Karpas-422 (cell line): ENCODE measurements around the gene ZNF607. TPM values are rescaled to one million over a fixed set of nuclear protein-coding genes. Genes with fewer than 3 reads are reported as not detected.

Experiments used
- DNase-seq: peaks from one replicate; pipeline ENCODE4 v3.0.0-alpha.2; 2015
- H2AFZ ChIP-seq: fragments of 200-600 bp; sonication (generic); 2 replicates; pipeline ENCODE4 v1.6.1; 2014; ENCODE audit warnings: antibody characterized with exemption, low read length, mixed read lengths
- H3K27ac ChIP-seq: fragments of 200-600 bp; sonication (generic); 2 replicates; pipeline ENCODE4 v1.5.1; 2014; ENCODE audit warnings: mild to moderate bottlenecking, low read length, moderate library complexity
- H3K27me3 ChIP-seq: fragments of 200-600 bp; sonication (generic); 2 replicates; pipeline ENCODE4 v1.6.1; 2014; ENCODE audit warnings: low read length, mixed read lengths
- H3K36me3 ChIP-seq: fragments of 200-600 bp; sonication (generic); 2 replicates; pipeline ENCODE4 v1.6.1; 2014; ENCODE audit warnings: low read length, mixed read lengths; ENCODE audit not compliant: insufficient read depth
- H3K4me1 ChIP-seq: fragments of 200-600 bp; sonication (generic); 2 replicates; pipeline ENCODE4 v1.6.1; 2014; ENCODE audit warnings: mild to moderate bottlenecking, low read length, mixed read lengths
- H3K4me2 ChIP-seq: fragments of 200-600 bp; sonication (generic); 2 replicates; pipeline ENCODE4 v1.6.1; 2014; ENCODE audit warnings: low read length, low read depth, mild to moderate bottlenecking; ENCODE audit not compliant: poor library complexity, severe bottlenecking
- H3K4me3 ChIP-seq: fragments of 200-600 bp; sonication (generic); 2 replicates; pipeline ENCODE4 v1.5.1; 2014; ENCODE audit warnings: mild to moderate bottlenecking, antibody characterized with exemption, low read length, mixed read lengths
- H3K79me2 ChIP-seq: fragments of 200-600 bp; sonication (generic); 2 replicates; pipeline ENCODE4 v1.6.1; 2014; ENCODE audit warnings: mild to moderate bottlenecking, low read length, mixed read lengths
- H3K9ac ChIP-seq: fragments of 200-600 bp; sonication (generic); 2 replicates; pipeline ENCODE4 v1.6.0; 2014; ENCODE audit warnings: low read length
- H3K9me2 ChIP-seq: fragments of 200-600 bp; sonication (generic), shearing (Covaris generic); replicated peaks from 2 replicates; pipeline ENCODE4 v1.6.0; 2014; ENCODE audit warnings: mild to moderate bottlenecking, low read length, moderate library complexity; ENCODE audit not compliant: insufficient read depth
- H3K9me3 ChIP-seq: fragments of 300-700, 200-600 bp; sonication (generic); 2 replicates; pipeline ENCODE4 v1.6.1; 2014; ENCODE audit warnings: low read length, mixed read lengths
- H4K20me1 ChIP-seq: fragments of 200-600 bp; sonication (generic); 2 replicates; pipeline ENCODE4 v1.6.1; 2014; ENCODE audit warnings: mild to moderate bottlenecking, antibody characterized with exemption, low read length, low read depth; ENCODE audit not compliant: insufficient read depth
- total RNA-seq: library from RNA; depleted of rRNA; stranded (reverse); fragments of >200 nt; shearing (Covaris generic); gene quantifications from 2 replicates; pipeline ENCODE4 v1.2.3, GENCODE V29; 2014; ENCODE audit warnings: low replicate concordance

Gene ZNF607
- total RNA-seq, 1 experiment from 2014 or later, result 10.7 TPM

DNA sequence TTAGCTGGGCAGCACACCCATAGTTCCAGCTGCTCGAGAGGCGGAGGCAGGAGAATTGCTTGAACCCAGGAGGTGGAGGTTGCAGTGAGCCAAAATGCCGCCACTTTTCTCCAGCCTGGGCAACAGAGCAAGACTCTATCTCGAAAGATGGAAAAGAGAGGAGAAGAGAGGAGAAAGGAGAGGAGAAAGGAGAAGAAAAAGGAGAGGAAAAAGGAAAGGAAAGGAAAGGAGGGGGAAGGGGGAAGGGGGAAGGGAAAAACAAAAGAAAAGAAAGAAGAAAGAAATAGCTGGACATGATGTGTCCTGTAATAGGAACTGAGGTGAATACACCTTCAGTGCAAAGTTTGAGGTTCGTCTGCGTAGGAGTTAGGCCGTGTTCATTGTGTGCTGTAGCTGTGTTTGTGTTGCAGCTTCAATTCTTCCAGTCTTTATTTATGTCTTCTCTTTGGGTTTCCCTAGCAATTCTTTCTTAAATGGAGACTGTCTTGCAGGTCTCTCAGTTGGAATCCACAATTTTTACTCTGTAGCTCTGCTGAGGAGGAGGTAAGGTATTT, 13.4 kb downstream of the ZNF607 start:
- Histone ChIP-seq H3K9me2 (no peaks in the 10 kb centered on the region), H3K9me3 (peaks cover 16% of the 10 kb centered on the region), H2AFZ (no peak overlapping the region), H3K27me3 (no peaks in the 10 kb centered on the region), H3K36me3 (peaks cover 87% of the 10 kb centered on the region), H3K4me1 (no peaks in the 10 kb centered on the region), H3K4me3 (no peak overlapping the region), H3K4me2 (no peak overlapping the region), H3K9ac (no peak overlapping the region), H4K20me1 (no peaks in the 10 kb centered on the region), H3K79me2 (peaks cover 7% of the 10 kb centered on the region), H3K27ac (no peak overlapping the region)
- DNase-seq, result no peak

DNA sequence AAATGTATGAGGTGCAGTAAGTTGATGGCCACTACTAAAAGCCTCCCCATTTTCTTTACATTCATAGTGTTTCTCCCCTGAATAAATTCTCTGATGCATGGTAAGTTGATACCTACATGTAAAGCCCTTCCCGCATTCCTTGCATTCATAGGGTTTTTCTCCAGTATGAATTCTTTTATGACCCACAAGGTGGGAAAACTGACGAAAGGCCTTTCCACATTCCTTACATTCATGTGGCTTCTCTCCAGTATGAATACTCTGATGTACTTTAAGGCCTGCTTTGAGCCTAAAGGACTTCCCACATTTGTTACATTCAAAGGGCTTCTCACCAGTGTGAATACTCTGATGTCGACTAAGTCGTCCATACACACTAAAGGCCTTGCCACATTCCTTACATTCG, 20.5 kb downstream of the ZNF607 start:
- Histone ChIP-seq H3K79me2 (no peaks in the 10 kb centered on the region), H3K4me3 (no peak overlapping the region), H3K36me3 (peaks cover 70% of the 10 kb centered on the region), H3K9me3 (peaks cover 21% of the 10 kb centered on the region), H3K27me3 (no peaks in the 10 kb centered on the region), H3K9me2 (no peaks in the 10 kb centered on the region), H2AFZ (no peak overlapping the region), H4K20me1 (no peaks in the 10 kb centered on the region), H3K4me1 (no peaks in the 10 kb centered on the region), H3K4me2 (no peak overlapping the region), H3K9ac (no peak overlapping the region), H3K27ac (no peak overlapping the region)
- no peak for DNase-seq

DNA sequence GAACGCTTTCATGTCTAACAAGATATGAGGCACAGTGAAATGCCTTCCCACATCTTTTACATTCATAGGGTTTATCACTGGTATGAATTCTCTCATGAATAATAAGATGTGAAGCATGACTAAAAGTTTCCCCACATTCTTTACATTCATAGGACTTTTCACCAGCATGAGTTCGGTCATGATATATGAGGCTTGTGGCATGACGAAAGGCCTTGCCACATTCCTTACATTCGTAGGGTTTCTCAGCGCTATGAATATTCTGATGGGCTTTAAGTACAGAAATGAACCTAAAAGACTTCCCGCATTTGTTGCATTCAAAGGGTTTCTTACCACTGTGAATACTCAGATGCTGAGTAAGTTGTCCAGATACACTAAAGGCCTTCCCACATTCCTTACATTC, 21.3 kb downstream of the ZNF607 start:
- Histone ChIP-seq H3K79me2 (no peaks in the 10 kb centered on the region), H2AFZ (no peak overlapping the region), H4K20me1 (no peaks in the 10 kb centered on the region), H3K9me2 (no peaks in the 10 kb centered on the region), H3K27ac (no peak overlapping the region), H3K9ac (no peak overlapping the region), H3K4me3 (no peak overlapping the region), H3K27me3 (no peaks in the 10 kb centered on the region), H3K9me3 (peaks cover 21% of the 10 kb centered on the region), H3K4me2 (no peak overlapping the region), H3K4me1 (no peaks in the 10 kb centered on the region), H3K36me3 (peaks cover 62% of the 10 kb centered on the region)
- no peak for DNase-seq

DNA sequence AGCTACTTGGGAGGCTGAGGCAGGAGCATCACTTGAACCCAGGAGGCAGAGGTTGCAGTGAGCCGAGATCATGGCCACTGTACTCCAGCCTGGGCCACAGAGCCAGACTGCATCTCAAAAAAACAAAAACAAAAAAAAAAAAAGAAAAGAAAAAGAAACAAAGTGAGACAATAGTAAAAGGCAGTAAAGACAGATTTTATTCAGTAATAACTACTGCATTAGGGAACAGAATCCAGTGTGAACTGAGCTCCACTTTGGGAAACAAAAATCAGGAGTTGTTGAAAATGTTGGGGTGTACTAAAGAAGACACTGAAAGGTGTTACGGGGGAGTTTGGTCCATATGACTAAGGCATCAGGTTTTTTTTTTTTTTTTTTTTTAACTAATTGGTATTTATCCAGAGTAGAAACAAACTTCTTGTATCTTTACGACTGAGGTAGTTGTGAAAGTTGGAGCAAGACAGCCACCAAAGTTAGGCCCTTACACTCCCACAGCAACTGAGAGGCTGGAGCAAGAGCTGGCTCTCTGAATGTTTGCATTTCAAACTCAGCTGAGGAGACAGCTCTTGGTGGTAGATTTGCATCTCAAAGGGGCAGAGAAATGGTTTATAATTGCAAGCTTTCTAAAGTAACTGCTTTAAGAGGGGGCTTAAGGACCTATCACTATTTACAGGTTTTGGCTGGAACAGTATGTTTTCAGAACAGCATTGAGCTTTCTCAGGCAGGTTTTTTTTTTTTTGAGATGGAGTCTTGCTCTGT, 24.2 kb downstream of the ZNF607 start:
- no peak for DNase-seq
- H3K9me2 ChIP-seq, result no peaks in the 10 kb centered on the region
- no peak overlapping the region for H3K4me3 ChIP-seq
- H3K4me1 ChIP-seq, result peaks cover 14% of the 10 kb centered on the region; the same call in 1 of the 2 replicates
- H3K4me2 ChIP-seq, result no peak overlapping the region
- peaks cover 39% of the 10 kb centered on the region for H3K36me3 ChIP-seq
- no peak overlapping the region for H3K9ac ChIP-seq
- H3K79me2 ChIP-seq, result peaks cover 4% of the 10 kb centered on the region; the same call in 1 of the 2 replicates
- no peak overlapping the region for H2AFZ ChIP-seq
- peaks cover 14% of the 10 kb centered on the region; the same call in 1 of the 2 replicates for H3K9me3 ChIP-seq
- H3K27me3 ChIP-seq, result no peaks in the 10 kb centered on the region
- H3K27ac ChIP-seq, result no peak overlapping the region
- H4K20me1 ChIP-seq, result no peaks in the 10 kb centered on the region

DNA sequence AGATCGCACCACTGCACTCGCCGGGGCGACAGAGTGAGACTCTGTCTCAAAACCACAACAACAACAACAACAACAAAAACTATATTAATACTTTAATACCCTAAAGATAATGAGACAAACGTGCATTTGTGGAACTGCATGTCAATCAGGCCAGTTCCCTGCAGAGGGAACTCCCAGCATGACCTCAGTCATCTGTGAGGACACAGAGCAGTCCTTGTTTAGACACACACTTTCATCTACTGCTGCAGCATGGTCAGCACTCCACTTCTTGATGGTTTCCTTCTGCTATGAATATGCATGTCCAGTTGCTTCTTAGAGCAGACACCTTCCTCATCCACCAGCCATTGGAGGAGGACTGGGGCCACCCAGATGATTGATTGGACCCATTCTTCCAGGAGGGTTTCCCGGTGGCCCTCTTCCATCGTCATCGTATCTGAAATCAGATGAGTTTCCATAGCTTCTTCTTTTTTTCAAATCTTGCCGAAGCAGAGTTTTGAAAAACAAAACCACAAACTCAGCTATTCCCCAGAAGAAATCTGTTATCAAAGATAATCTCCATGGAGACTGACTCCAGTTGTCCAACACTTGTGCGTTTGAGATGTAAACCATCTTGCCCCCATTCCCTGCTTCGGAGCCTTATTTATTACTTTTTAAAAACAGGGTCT, 26.5 kb downstream of the ZNF607 start:
- no peaks in the 10 kb centered on the region for H3K27me3 ChIP-seq
- no peak overlapping the region for H3K9ac ChIP-seq
- peak; percentile 51 for DNase-seq
- H4K20me1 ChIP-seq, result no peaks in the 10 kb centered on the region
- H3K9me2 ChIP-seq, result no peaks in the 10 kb centered on the region
- no peak overlapping the region for H2AFZ ChIP-seq
- H3K27ac ChIP-seq, result no peak overlapping the region
- no peaks in the 10 kb centered on the region; the same call in 1 of the 2 replicates for H3K9me3 ChIP-seq
- peak overlapping the region; percentile 85 for H3K4me3 ChIP-seq
- peaks cover 4% of the 10 kb centered on the region; the same call in 1 of the 2 replicates for H3K79me2 ChIP-seq
- H3K4me1 ChIP-seq, result peaks cover 14% of the 10 kb centered on the region; the same call in 1 of the 2 replicates
- peak overlapping the region; percentile 93 for H3K4me2 ChIP-seq
- H3K36me3 ChIP-seq, result peaks cover 16% of the 10 kb centered on the region

DNA sequence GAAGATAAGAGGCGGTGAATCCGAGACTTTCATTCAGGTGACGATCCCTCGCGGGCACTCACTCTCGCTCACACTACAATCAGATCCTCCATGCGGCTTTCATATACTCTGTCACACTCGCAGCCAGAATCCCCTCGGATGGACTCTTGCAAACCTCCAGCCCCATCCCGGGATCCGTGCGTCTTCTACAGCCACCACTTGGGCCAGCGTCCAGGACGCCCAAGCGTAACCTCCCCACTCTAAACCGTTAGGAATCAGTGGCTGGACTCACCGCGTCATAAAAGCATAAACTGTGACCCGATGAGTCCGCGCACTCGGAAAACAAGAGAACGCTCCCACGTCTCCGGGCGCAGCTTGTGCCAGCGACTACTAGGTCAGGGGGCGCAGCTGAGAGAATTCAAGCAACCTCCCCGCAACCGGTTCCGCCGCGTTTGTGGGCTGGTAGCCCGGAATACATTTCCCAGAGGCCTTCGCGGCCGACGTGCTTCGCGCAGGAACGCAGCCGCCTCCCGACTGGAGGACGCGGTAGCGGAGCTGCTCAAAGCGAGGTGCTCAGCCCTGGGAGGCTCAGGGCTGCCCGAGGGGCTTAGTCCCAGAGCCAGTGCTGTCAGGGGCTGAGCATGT, 27.6 kb downstream of the ZNF607 start:
- peaks cover 7% of the 10 kb centered on the region for H3K36me3 ChIP-seq
- no peaks in the 10 kb centered on the region; the same call in 1 of the 2 replicates for H3K9me3 ChIP-seq
- peak overlapping the region; percentile 98 for H2AFZ ChIP-seq
- no peaks in the 10 kb centered on the region for H3K27me3 ChIP-seq
- peaks cover 14% of the 10 kb centered on the region; the same call in 1 of the 2 replicates for H3K4me1 ChIP-seq
- H3K9me2 ChIP-seq, result no peaks in the 10 kb centered on the region
- H4K20me1 ChIP-seq, result no peaks in the 10 kb centered on the region
- H3K9ac ChIP-seq, result peak overlapping the region; percentile 85
- peak; percentile 95 for DNase-seq
- H3K4me3 ChIP-seq, result peak overlapping the region; percentile 85
- H3K4me2 ChIP-seq, result peak overlapping the region; percentile 93
- peak overlapping the region; percentile 35 for H3K27ac ChIP-seq
- H3K79me2 ChIP-seq, result peaks cover 4% of the 10 kb centered on the region; the same call in 1 of the 2 replicates

DNA sequence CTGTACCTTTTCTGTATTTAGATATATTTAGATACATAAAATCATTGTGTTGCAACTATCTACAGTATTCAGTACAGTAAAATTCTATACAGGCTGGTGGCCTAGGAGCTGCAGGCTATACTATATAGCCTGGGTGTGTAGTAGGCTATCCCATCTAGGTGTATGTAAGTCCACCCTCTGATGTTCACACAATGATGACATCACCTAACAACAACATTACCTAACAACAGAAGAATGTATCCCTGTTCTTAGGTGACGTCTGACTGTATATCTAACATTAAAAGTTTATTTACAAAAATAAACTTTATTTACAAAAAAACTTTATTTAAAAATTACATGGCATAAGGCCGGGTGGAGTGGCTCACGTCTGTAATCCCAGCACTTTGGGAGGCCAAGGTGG, 36.0 kb downstream of the ZNF607 start:
- Histone ChIP-seq H4K20me1 (no peaks in the 10 kb centered on the region), H2AFZ (no peak overlapping the region), H3K27ac (no peak overlapping the region), H3K4me3 (no peak overlapping the region), H3K4me2 (no peak overlapping the region), H3K4me1 (no peaks in the 10 kb centered on the region), H3K36me3 (peaks cover 6% of the 10 kb centered on the region; the same call in 1 of the 2 replicates), H3K9me3 (peaks cover 19% of the 10 kb centered on the region), H3K9me2 (no peaks in the 10 kb centered on the region), H3K9ac (no peak overlapping the region), H3K79me2 (no peaks in the 10 kb centered on the region), H3K27me3 (no peaks in the 10 kb centered on the region)
- DNase-seq, result no peak

DNA sequence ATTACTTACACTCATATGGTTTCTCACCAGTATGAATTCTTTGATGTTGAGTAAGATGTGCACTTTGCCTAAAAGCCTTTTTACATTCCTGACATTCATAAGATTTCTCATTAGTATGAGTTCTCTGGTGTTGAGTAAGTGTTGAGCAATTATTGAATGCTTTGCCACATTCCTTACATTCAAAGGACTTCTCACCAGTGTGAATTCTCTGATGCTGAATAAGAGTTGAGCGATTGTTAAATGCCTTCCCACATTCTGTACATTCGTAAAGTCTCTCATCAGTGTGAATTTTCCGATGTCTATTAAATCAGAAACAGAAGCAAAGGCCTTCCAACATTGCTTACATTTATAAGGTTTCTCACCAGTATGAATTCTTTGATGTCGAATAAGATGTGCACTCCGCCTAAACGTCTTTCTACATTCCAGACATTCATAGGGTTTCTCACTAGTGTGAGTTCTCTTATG, 50.1 kb downstream of the ZNF607 start:
- no peak overlapping the region for H2AFZ ChIP-seq
- H3K9me3 ChIP-seq, result peaks cover 42% of the 10 kb centered on the region
- DNase-seq, result no peak
- H3K9ac ChIP-seq, result no peak overlapping the region
- no peak overlapping the region for H3K4me3 ChIP-seq
- no peaks in the 10 kb centered on the region for H3K27me3 ChIP-seq
- no peaks in the 10 kb centered on the region for H3K79me2 ChIP-seq
- no peaks in the 10 kb centered on the region for H4K20me1 ChIP-seq
- no peaks in the 10 kb centered on the region for H3K9me2 ChIP-seq
- no peak overlapping the region for H3K4me2 ChIP-seq
- no peaks in the 10 kb centered on the region for H3K36me3 ChIP-seq
- no peaks in the 10 kb centered on the region for H3K4me1 ChIP-seq
- no peak overlapping the region for H3K27ac ChIP-seq
